Measurements from ENCODE around the gene CD1B.
"Not testable (repeated sequence)": the region's sequence is repeated elsewhere in the genome, so short reads cannot be mapped to it uniquely, and the experiment has no call there.

The CD1B gene

GRCh38 chr1:158283965-158284364 lies 47.4 kb downstream of the CD1B start:
- TF ChIP-seq CTCF (IDR thresholded peaks at IDR 0.05; ENCODE audit: low read depth, low read length) = no peak
- H3K4me3 ChIP-seq (ENCODE audit: low read depth, low read length) = no peak overlapping the region
- in situ Hi-C loops (cut with HindIII; ENCODE audit: low sequenced_read_pairs) = no loop called here
- DNase-seq (ENCODE audit: low read depth, low spot score) = no peak

GRCh38 chr1:158282421-158282820 lies 48.9 kb downstream of the CD1B start:
- in situ Hi-C loops (cut with HindIII; ENCODE audit: low sequenced_read_pairs); DNase-seq (ENCODE audit: low read depth, low spot score); H3K4me3 ChIP-seq (ENCODE audit: low read depth, low read length): not testable (repeated sequence)
